Measurements from ENCODE around the gene CGB8.
"Not testable (repeated sequence)": the region's sequence is repeated elsewhere in the genome, so short reads cannot be mapped to it uniquely, and the experiment has no call there.

The CGB8 gene

GRCh38 chr19:49036815-49037214 lies 12.1 kb downstream of the CGB8 start, which contains the start of gene CGB1:
CGB1 (minus strand) TSS chr19:49036895; CDS start chr19:49036711, 184 bp downstream.
- not testable (repeated sequence) for DNase-seq (ENCODE audit: low read depth); H3K4me3 ChIP-seq (ENCODE audit: control insufficient read depth, low read depth, low read length)
- TF ChIP-seq CTCF (IDR thresholded peaks at IDR 0.05; ENCODE audit: control insufficient read depth, insufficient read depth, low read depth, low read length, missing control alignments), result peak; percentile 33

- TF ChIP-seq CTCF (IDR thresholded peaks at IDR 0.05; ENCODE audit: control insufficient read depth, insufficient read depth, low read depth, low read length, missing control alignments), result peak; percentile 21
- DNase-seq (ENCODE audit: low read depth); H3K4me3 ChIP-seq (ENCODE audit: control insufficient read depth, low read depth, low read length): not testable (repeated sequence)
Observed at GRCh38 chr19:49031642-49032301, 17.1 kb downstream of the CGB8 start, which contains the start of gene CGB2. CGB2 (plus strand) TSS chr19:49031890; CDS start chr19:49032096, 206 bp downstream.

GRCh38 chr19:49030323-49030722 lies 18.6 kb downstream of the CGB8 start:
- DNase-seq (ENCODE audit: low read depth); H3K4me3 ChIP-seq (ENCODE audit: control insufficient read depth, low read depth, low read length): not testable (repeated sequence)

- DNase-seq (ENCODE audit: low read depth); H3K4me3 ChIP-seq (ENCODE audit: control insufficient read depth, low read depth, low read length): not testable (repeated sequence)
Observed at GRCh38 chr19:49029749-49030148, 19.2 kb downstream of the CGB8 start.

- H3K4me3 ChIP-seq (ENCODE audit: control insufficient read depth, low read depth, low read length); DNase-seq (ENCODE audit: low read depth): not testable (repeated sequence)
Observed at GRCh38 chr19:49028686-49029085, 20.2 kb downstream of the CGB8 start.

GRCh38 chr19:49025599-49025998 lies 23.3 kb downstream of the CGB8 start:
- DNase-seq (ENCODE audit: low read depth), result not testable (repeated sequence)

GRCh38 chr19:49025088-49025487 lies 23.8 kb downstream of the CGB8 start:
- H3K4me3 ChIP-seq (ENCODE audit: control insufficient read depth, low read depth, low read length); DNase-seq (ENCODE audit: low read depth): not testable (repeated sequence)

More at GRCh38 chr19:49025599-49025998, 23.3 kb downstream of the CGB8 start:
- H3K4me3 ChIP-seq (ENCODE audit: control insufficient read depth, low read depth, low read length), result not testable (repeated sequence)

GRCh38 chr19:49024233-49024632 lies 24.7 kb downstream of the CGB8 start, which contains the start of gene CGB3:
CGB3 (minus strand) TSS chr19:49024333; CDS start chr19:49023971, 362 bp downstream.
- DNase-seq (ENCODE audit: low read depth); H3K4me3 ChIP-seq (ENCODE audit: control insufficient read depth, low read depth, low read length): not testable (repeated sequence)

- DNase-seq (ENCODE audit: low read depth), result no peak
- no peak overlapping the region for H3K4me3 ChIP-seq (ENCODE audit: control insufficient read depth, low read depth, low read length)
- no peak for TF ChIP-seq CTCF (IDR thresholded peaks at IDR 0.05; ENCODE audit: control insufficient read depth, insufficient read depth, low read depth, low read length, missing control alignments)
Observed at GRCh38 chr19:49022116-49022515, 26.8 kb downstream of the CGB8 start.
